Endothelial cell of umbilical vein (primary cell): ENCODE data around the gene PKD1L1.
"Not testable (repeated sequence)": the region's sequence is repeated elsewhere in the genome, so short reads cannot be mapped to it uniquely, and the experiment has no call there.

Experiments
- EZH2 ChIP-seq: IDR thresholded peaks from 2 replicates; pipeline ENCODE4 v1.6.1; 2012; ENCODE audit warnings: borderline replicate concordance, low read depth, mild to moderate bottlenecking, moderate library complexity, low read length, inconsistent platforms; ENCODE audit not compliant: severe bottlenecking
- GATA2 ChIP-seq: IDR thresholded peaks from 2 replicates; pipeline ENCODE4 v1.7.0; 2011; ENCODE audit warnings: low read depth, mild to moderate bottlenecking, moderate library complexity, mixed read lengths, low read length; ENCODE audit not compliant: insufficient read length, insufficient read depth
- JUN ChIP-seq: IDR thresholded peaks from 2 replicates; pipeline ENCODE4 v1.6.1; 2011; ENCODE audit warnings: borderline replicate concordance, low read depth; ENCODE audit not compliant: insufficient read length, insufficient read depth
- POLR2A ChIP-seq: IDR thresholded peaks from 2 replicates; pipeline ENCODE4 v1.6.1; 2012; ENCODE audit warnings: low read depth, mild to moderate bottlenecking, control low read depth, low read length
- TF ChIP-seq, protein P1 (sequence below), 2 donors: IDR thresholded peaks; 1 replicate in 1 of 2; 2 replicates in 1 of 2; pipeline ENCODE4 v1.5.1; 2011; ENCODE audit warnings: low read length in 2 of 2, mild to moderate bottlenecking in 2 of 2, moderate library complexity in 2 of 2, control low read depth in 1 of 2, inconsistent platforms in 1 of 2, low read depth in 1 of 2; ENCODE audit not compliant: insufficient read depth in 1 of 2; ENCODE audit errors: extremely low read depth in 1 of 2

DNA sequence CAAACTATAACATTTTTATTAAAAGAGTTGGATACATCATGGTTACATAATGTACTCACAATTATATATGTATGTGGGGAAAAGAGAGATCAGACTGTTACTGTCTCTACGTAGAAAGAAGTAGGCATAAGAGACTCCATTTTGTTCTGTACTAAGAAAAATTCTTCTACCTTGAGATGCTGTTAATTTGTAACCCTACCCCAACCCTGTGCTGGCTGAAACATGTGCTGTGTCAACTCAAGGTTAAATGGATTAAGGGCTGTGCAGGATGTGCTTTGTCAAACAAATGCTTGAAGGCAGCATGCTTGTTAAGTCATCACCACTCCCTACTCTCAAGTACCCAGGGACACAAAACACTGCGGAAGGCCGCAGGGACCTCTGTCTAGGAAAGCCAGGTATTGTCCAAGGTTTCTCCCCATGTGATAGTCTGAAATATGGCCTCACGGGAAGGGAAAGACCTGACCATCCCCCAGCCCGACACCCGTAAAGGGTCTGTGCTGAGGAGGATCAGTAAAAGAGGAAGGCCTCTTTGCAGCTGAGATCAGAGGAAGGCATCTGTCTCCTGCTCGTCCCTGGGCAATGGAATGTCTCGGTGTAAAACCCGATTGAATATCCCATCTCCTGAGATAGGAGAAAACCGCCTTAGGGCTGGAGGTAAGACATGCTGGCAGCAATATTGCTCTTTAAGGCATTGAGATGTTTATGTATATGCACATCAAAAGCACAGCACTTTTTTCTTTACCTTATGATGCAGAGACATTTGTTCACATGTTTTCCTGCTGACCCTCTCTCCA, 41.5 kb upstream of the PKD1L1 start:
- TF ChIP-seq, protein P1, sequence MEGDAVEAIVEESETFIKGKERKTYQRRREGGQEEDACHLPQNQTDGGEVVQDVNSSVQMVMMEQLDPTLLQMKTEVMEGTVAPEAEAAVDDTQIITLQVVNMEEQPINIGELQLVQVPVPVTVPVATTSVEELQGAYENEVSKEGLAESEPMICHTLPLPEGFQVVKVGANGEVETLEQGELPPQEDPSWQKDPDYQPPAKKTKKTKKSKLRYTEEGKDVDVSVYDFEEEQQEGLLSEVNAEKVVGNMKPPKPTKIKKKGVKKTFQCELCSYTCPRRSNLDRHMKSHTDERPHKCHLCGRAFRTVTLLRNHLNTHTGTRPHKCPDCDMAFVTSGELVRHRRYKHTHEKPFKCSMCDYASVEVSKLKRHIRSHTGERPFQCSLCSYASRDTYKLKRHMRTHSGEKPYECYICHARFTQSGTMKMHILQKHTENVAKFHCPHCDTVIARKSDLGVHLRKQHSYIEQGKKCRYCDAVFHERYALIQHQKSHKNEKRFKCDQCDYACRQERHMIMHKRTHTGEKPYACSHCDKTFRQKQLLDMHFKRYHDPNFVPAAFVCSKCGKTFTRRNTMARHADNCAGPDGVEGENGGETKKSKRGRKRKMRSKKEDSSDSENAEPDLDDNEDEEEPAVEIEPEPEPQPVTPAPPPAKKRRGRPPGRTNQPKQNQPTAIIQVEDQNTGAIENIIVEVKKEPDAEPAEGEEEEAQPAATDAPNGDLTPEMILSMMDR (IDR thresholded peaks at IDR 0.05; ENCODE audit: extremely low read depth in 1 of 2, insufficient read depth in 1 of 2, low read depth in 1 of 2, low read length in 2 of 2), result not testable (repeated sequence)
- TF ChIP-seq EZH2, GATA2, JUN, POLR2A: not testable (repeated sequence)
